A549 (cell line): ENCODE measurements around the gene UBA52.

ENCODE experiments used
- CEBPB ChIP-seq, 2 experiments: fragments of >200 bp in 1 of 2; sonication (Bioruptor Twin) in 1 of 2; formaldehyde crosslinking in 1 of 2; IDR thresholded peaks; 2 replicates each; pipeline ENCODE4 v1.6.1; 2012 to 2016
- CTCF ChIP-seq: fragments of >200 bp; sonication (Bioruptor Twin); formaldehyde crosslinking; IDR thresholded peaks from 3 replicates; pipeline ENCODE4 v1.5.1; 2016
- EP300 ChIP-seq, 2 experiments: fragments of >200 bp; sonication (Bioruptor Twin); formaldehyde crosslinking; IDR thresholded peaks; 2 replicates in 1 of 2; 3 replicates in 1 of 2; pipeline ENCODE4 v1.6.1; 2016 to 2017
- MAX ChIP-seq: IDR thresholded peaks from 2 replicates; pipeline ENCODE4 v1.6.1; 2012
- RAD21 ChIP-seq, 2 experiments: fragments of >200 bp in 1 of 2; sonication (Bioruptor Twin) in 1 of 2; formaldehyde crosslinking in 1 of 2; IDR thresholded peaks in 1 of 2; conservative IDR thresholded peaks in 1 of 2; 2 replicates in 1 of 2; 3 replicates in 1 of 2; pipeline ENCODE4 v1.6.1; 2012 to 2018; ENCODE audit warnings: inconsistent platforms in 1 of 2
- SMC3 ChIP-seq: fragments of >200 bp; sonication (Bioruptor Twin); formaldehyde crosslinking; IDR thresholded peaks from 3 replicates; pipeline ENCODE4 v1.6.1; 2018; ENCODE audit warnings: inconsistent platforms
- TF ChIP-seq, protein P1 (sequence below): IDR thresholded peaks from 2 replicates; pipeline ENCODE4 v1.6.1; 2012; ENCODE audit warnings: low read depth, borderline replicate concordance

- TF ChIP-seq EP300 (IDR thresholded peaks at IDR 0.05) (no peak), CTCF (no peak), SMC3 (no peak), RAD21 (conservative IDR thresholded peaks at IDR 0.05 in 1 of 2, IDR thresholded peaks at IDR 0.05 in 1 of 2) (no peak), MAX (no peak), CEBPB (IDR thresholded peaks at IDR 0.05) (no peak)
- TF ChIP-seq, protein P1, sequence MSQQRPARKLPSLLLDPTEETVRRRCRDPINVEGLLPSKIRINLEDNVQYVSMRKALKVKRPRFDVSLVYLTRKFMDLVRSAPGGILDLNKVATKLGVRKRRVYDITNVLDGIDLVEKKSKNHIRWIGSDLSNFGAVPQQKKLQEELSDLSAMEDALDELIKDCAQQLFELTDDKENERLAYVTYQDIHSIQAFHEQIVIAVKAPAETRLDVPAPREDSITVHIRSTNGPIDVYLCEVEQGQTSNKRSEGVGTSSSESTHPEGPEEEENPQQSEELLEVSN = no peak
Measured at GRCh38 chr19:18541258-18541991, 30.2 kb upstream of the UBA52 start.
